IPS-15b (cell line): ENCODE measurements around the gene IFIT2.

Experiments
- H3K27me3 ChIP-seq: one replicate; pipeline ENCODE4 v1.6.1; 2013; ENCODE audit warnings: low read length; ENCODE audit not compliant: control insufficient read depth, insufficient read depth
- H3K36me3 ChIP-seq: one replicate; pipeline ENCODE4 v1.6.1; 2013; ENCODE audit warnings: low read length; ENCODE audit not compliant: control insufficient read depth, insufficient read depth
- H3K4me1 ChIP-seq: one replicate; pipeline ENCODE4 v1.6.1; 2013; ENCODE audit warnings: mild to moderate bottlenecking, low read length; ENCODE audit not compliant: control insufficient read depth, insufficient read depth
- H3K4me3 ChIP-seq: one replicate; pipeline ENCODE4 v1.5.1; 2013; ENCODE audit warnings: low read depth, low read length
- H3K9ac ChIP-seq: one replicate; pipeline ENCODE4 v1.6.1; 2013; ENCODE audit warnings: low read depth, mild to moderate bottlenecking, low read length
- H3K9me3 ChIP-seq: one replicate; pipeline ENCODE4 v1.6.1; 2013; ENCODE audit warnings: mild to moderate bottlenecking, low read length; ENCODE audit not compliant: control insufficient read depth, insufficient read depth

The IFIT2 gene

DNA sequence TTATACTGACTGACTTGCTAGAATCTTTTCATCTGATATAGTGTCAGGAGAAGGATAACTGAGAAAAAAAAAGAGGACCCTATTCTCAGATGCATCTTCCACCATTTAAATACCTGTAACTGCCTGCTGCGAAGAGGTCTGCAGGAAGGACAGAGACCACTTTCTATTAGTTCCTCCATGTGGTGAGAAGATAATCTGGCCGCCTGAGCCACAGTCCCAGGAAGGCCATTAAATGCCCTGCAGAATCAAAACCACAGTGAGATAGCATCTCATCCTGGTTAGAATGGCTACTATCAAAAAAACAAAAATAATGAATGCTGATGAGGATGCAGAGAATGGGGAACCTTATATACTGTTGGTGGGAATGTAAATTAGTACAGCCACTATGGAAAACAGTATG is 56.1 kb downstream of the IFIT2 start:
- Histone ChIP-seq H3K9ac (no peak overlapping the region), H3K4me3 (no peak overlapping the region), H3K4me1 (peaks cover 2% of the 10 kb centered on the region), H3K36me3 (no peaks in the 10 kb centered on the region), H3K9me3 (no peaks in the 10 kb centered on the region), H3K27me3 (no peaks in the 10 kb centered on the region)
